OCI-LY7 (cell line): ENCODE measurements around the gene DHCR24. TPM values are rescaled to one million over a fixed set of nuclear protein-coding genes. Genes with fewer than 3 reads are reported as not detected.

ENCODE experiments used
- BruUV-seq: library from RNA; stranded (reverse); fragments of 400-500 nt; replicated peaks from 2 replicates; lab custom pipeline; 2021; lab: Mats Ljungman, UMichigan
- CTCF ChIA-PET: fragments of 300-600 bp; sonication (Branson Sonifier 250); formaldehyde crosslinking; loops from one replicate; lab custom pipeline; 2022; ENCODE audit warnings: antibody characterized with exemption; ENCODE audit not compliant: unreplicated experiment; lab: Charles Lee
- POLR2A ChIA-PET: fragments of 300-600 bp; sonication (Branson Sonifier 250); formaldehyde crosslinking; loops from one replicate; lab custom pipeline; 2022; ENCODE audit warnings: antibody characterized with exemption; lab: Charles Lee
- DNase-seq: peaks from one replicate; pipeline ENCODE4 v3.0.0-alpha.2; 2015; ENCODE audit warnings: low spot score
- H2AFZ ChIP-seq: fragments of 200-600 bp; sonication (generic), shearing (Covaris generic); 2 replicates; pipeline ENCODE4 v1.6.1; 2014; ENCODE audit warnings: mild to moderate bottlenecking, antibody characterized with exemption, low read length, moderate library complexity
- H3K27ac ChIP-seq: fragments of 200-600 bp; sonication (generic); 2 replicates; pipeline ENCODE4 v1.5.1; 2014; ENCODE audit warnings: mixed run types, low read depth, mild to moderate bottlenecking, moderate library complexity, low read length, inconsistent platforms; ENCODE audit not compliant: poor library complexity, severe bottlenecking
- H3K36me3 ChIP-seq: fragments of 200-600 bp; sonication (generic); 2 replicates; pipeline ENCODE4 v1.6.1; 2014; ENCODE audit warnings: mild to moderate bottlenecking, antibody characterized with exemption, low read length, moderate library complexity, mixed read lengths; ENCODE audit not compliant: insufficient read depth
- H3K4me1 ChIP-seq: fragments of 200-600 bp; sonication (generic); 2 replicates; pipeline ENCODE4 v1.5.1; 2014; ENCODE audit warnings: mild to moderate bottlenecking, low read length; ENCODE audit not compliant: insufficient read depth, poor library complexity, severe bottlenecking
- H3K4me2 ChIP-seq: fragments of 200-600 bp; sonication (generic); 2 replicates; pipeline ENCODE4 v1.6.1; 2014; ENCODE audit warnings: mild to moderate bottlenecking, low read length
- H3K4me3 ChIP-seq: fragments of 200-600 bp; sonication (generic); 2 replicates; pipeline ENCODE4 v1.5.1; 2014; ENCODE audit warnings: mild to moderate bottlenecking, low read depth, low read length; ENCODE audit not compliant: poor library complexity, severe bottlenecking
- H3K79me2 ChIP-seq: fragments of 200-600 bp; sonication (generic); 2 replicates; pipeline ENCODE4 v1.6.1; 2016; ENCODE audit warnings: low read depth, mild to moderate bottlenecking, low read length, moderate library complexity, mixed read lengths; ENCODE audit not compliant: insufficient read depth
- H3K9me2 ChIP-seq: fragments of 200-600 bp; sonication (generic); 2 replicates; pipeline ENCODE4 v1.6.1; 2016; ENCODE audit warnings: mild to moderate bottlenecking, low read length, mixed read lengths; ENCODE audit not compliant: insufficient read depth
- H3K9me3 ChIP-seq: fragments of 200-600 bp; sonication (generic); 2 replicates; pipeline ENCODE4 v1.6.1; 2014; ENCODE audit warnings: mild to moderate bottlenecking, mixed run types, low read length, mixed read lengths
- H4K20me1 ChIP-seq: fragments of 200-600 bp; sonication (generic); 2 replicates; pipeline ENCODE4 v1.6.1; 2014; ENCODE audit warnings: mild to moderate bottlenecking, antibody characterized with exemption, low read length, moderate library complexity, mixed read lengths; ENCODE audit not compliant: insufficient read depth
- EZH2phosphoT487 ChIP-seq: fragments of 200-600 bp; sonication (generic); IDR thresholded peaks from 2 replicates; pipeline ENCODE4 v1.6.1; 2018; ENCODE audit warnings: low read depth, borderline replicate concordance, mild to moderate bottlenecking, mixed run types, antibody characterized with exemption, low read length, moderate library complexity, mixed read lengths
- intact Hi-C: fragments of 100-400 bp; cut with micrococcal nuclease; formaldehyde crosslinking; loops from one replicate; pipeline ENCODE4 v1.10.0; 2022; ENCODE audit not compliant: unreplicated experiment
- total RNA-seq, 2 experiments: library from RNA; depleted of rRNA in 1 of 2; stranded (reverse); fragments of >200 nt in 1 of 2; shearing (Covaris generic) in 1 of 2; gene quantifications; 2 replicates each; pipeline ENCODE4 v1.2.3, GENCODE V29; 2014 to 2022
- TF ChIP-seq, protein P1 (sequence below): fragments of 200-600 bp; sonication (generic); conservative IDR thresholded peaks from 2 replicates; pipeline ENCODE4 v1.5.1; 2014; ENCODE audit warnings: mild to moderate bottlenecking, antibody characterized with exemption, low read length, moderate library complexity, mixed read lengths

Gene DHCR24
- total RNA-seq, 2 experiments from 2014 or later: 45.7 to 93.6 TPM

DNA sequence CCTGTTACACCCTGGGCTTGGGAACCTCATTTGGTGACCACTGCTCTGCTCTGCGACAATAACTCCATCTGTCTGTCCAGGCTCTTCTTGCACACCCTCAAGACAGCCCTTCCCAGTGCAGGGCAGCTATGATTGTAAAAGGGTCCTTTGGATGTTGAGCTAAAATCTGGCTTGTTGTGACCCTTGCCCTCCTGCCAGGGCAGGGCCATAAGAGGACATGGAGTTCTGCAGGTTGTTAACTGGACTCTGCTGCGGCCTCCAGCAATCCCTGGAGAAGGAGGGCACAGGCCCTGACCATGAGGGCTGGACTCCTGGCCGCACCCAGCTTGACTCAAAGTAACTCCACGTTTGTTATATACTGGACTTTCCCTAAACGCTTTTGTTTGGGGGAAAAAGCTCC, 41.2 kb downstream of the DHCR24 start:
- TF ChIP-seq, protein P1, sequence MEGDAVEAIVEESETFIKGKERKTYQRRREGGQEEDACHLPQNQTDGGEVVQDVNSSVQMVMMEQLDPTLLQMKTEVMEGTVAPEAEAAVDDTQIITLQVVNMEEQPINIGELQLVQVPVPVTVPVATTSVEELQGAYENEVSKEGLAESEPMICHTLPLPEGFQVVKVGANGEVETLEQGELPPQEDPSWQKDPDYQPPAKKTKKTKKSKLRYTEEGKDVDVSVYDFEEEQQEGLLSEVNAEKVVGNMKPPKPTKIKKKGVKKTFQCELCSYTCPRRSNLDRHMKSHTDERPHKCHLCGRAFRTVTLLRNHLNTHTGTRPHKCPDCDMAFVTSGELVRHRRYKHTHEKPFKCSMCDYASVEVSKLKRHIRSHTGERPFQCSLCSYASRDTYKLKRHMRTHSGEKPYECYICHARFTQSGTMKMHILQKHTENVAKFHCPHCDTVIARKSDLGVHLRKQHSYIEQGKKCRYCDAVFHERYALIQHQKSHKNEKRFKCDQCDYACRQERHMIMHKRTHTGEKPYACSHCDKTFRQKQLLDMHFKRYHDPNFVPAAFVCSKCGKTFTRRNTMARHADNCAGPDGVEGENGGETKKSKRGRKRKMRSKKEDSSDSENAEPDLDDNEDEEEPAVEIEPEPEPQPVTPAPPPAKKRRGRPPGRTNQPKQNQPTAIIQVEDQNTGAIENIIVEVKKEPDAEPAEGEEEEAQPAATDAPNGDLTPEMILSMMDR: no peak
- TF ChIP-seq EZH2phosphoT487: no peak
- peaks cover 39% of the 10 kb centered on the region; the same call in 1 of the 2 replicates for H3K36me3 ChIP-seq
- H3K27ac ChIP-seq: no peak overlapping the region
- intact Hi-C loops: no loop called here
- H2AFZ ChIP-seq: no peak overlapping the region
- no peaks in the 10 kb centered on the region for H3K9me3 ChIP-seq
- no peaks in the 10 kb centered on the region for H4K20me1 ChIP-seq
- H3K4me1 ChIP-seq: no peaks in the 10 kb centered on the region
- H3K4me2 ChIP-seq: no peak overlapping the region
- no peaks in the 10 kb centered on the region for H3K9me2 ChIP-seq
- ChIA-PET CTCF (no interaction called here), POLR2A (no interaction called here)
- no TSS peak for BruUV-seq
- H3K79me2 ChIP-seq: no peaks in the 10 kb centered on the region
- no peak overlapping the region for H3K4me3 ChIP-seq
- DNase-seq: no peak

- TF ChIP-seq, protein P1: no peak
- TF ChIP-seq EZH2phosphoT487: no peak
- no peaks in the 10 kb centered on the region for H3K79me2 ChIP-seq
- BruUV-seq: no TSS peak
- no peak overlapping the region for H3K4me3 ChIP-seq
- no peaks in the 10 kb centered on the region for H3K9me3 ChIP-seq
- no peaks in the 10 kb centered on the region for H4K20me1 ChIP-seq
- peaks cover 27% of the 10 kb centered on the region; the same call in 1 of the 2 replicates for H3K36me3 ChIP-seq
- no peaks in the 10 kb centered on the region for H3K9me2 ChIP-seq
- H2AFZ ChIP-seq: no peak overlapping the region
- H3K4me1 ChIP-seq: no peaks in the 10 kb centered on the region
- H3K4me2 ChIP-seq: no peak overlapping the region
- intact Hi-C loops: no loop called here
- CTCF ChIA-PET: no interaction called here
- DNase-seq: no peak
- POLR2A ChIA-PET: interaction anchor here (0.7 kb wide), 1 partner anchor 77 kb away, joined by 12 read pairs; no protein-coding TSS in a partner anchor
- H3K27ac ChIP-seq: no peak overlapping the region
These were observed 42.4 kb downstream of the DHCR24 start for GRCh38 chr1:54844564-54844963.

DNA sequence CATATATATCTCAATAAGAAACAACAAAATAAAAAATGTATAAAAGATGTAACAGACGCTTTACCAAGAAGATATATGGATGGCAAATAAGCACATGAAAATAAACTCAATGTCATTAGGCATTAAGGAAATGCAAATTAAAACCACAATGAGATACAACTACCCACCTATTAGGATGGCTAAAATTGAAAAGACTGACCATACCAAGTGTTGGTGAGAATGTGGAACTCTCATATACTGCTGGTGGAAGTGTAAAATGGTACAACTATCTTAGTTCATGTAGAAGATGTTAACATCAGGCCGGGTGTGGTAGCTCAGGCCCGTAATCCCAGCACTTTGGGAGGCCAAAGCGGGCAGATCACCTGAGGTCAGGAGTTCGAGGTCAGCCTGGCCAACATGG, 43.5 kb downstream of the DHCR24 start:
- Histone ChIP-seq H3K4me1 (no peaks in the 10 kb centered on the region), H3K79me2 (no peaks in the 10 kb centered on the region), H3K27ac (no peak overlapping the region), H3K9me3 (no peaks in the 10 kb centered on the region), H3K4me2 (no peak overlapping the region), H3K9me2 (no peaks in the 10 kb centered on the region), H2AFZ (no peak overlapping the region), H4K20me1 (no peaks in the 10 kb centered on the region), H3K36me3 (peaks cover 16% of the 10 kb centered on the region; the same call in 1 of the 2 replicates), H3K4me3 (no peak overlapping the region)
- intact Hi-C loops: no loop called here
- no peak for TF ChIP-seq EZH2phosphoT487
- TF ChIP-seq, protein P1: no peak
- CTCF ChIA-PET: no interaction called here
- DNase-seq: no peak
- POLR2A ChIA-PET: no interaction called here
- BruUV-seq: no TSS peak
